Psoas muscle (tissue), 8 donors: ENCODE results near the gene ZNF496. TPM values are rescaled to one million over a fixed set of nuclear protein-coding genes. Genes with fewer than 3 reads are reported as not detected.

Source experiments
- ATAC-seq, 4 donors: fragments of 200-7000 bp; cut with Tn5 transposase; one replicate each; pipeline ENCODE4 v1.9.1; 2020; ENCODE audit warnings: moderate library complexity in 3 of 4, mild to moderate bottlenecking in 2 of 4
- DNase-seq, 2 donors: peaks; one replicate each; pipeline ENCODE4 v3.0.0-alpha.2; 2020
- H3K27ac ChIP-seq: fragments of 200-600 bp; one replicate; pipeline ENCODE4 v1.8.0; 2022
- H3K27me3 ChIP-seq, 3 donors: fragments of 200-600 bp in 1 of 3; one replicate each; pipeline versions ENCODE4 v1.6.1 to v1.8.0; 2013 to 2022; ENCODE audit warnings: low read length in 2 of 3, mild to moderate bottlenecking in 2 of 3, moderate library complexity in 1 of 3; ENCODE audit not compliant: insufficient read depth in 3 of 3
- H3K36me3 ChIP-seq, 2 donors: fragments of 200-600 bp in 1 of 2; one replicate each; pipeline versions ENCODE4 v1.6.1 to v1.8.0; 2013 to 2022; ENCODE audit warnings: low read depth in 1 of 2, mild to moderate bottlenecking in 1 of 2, moderate library complexity in 1 of 2; ENCODE audit not compliant: insufficient read depth in 1 of 2
- H3K4me1 ChIP-seq: fragments of 200-600 bp; one replicate; pipeline ENCODE4 v1.8.0; 2022
- H3K4me3 ChIP-seq: fragments of 200-600 bp; one replicate; pipeline ENCODE4 v1.8.0; 2022; ENCODE audit warnings: mild to moderate bottlenecking
- H3K9me3 ChIP-seq: fragments of 200-600 bp; one replicate; pipeline ENCODE4 v1.8.0; 2022
- CTCF ChIP-seq: fragments of 200-600 bp; IDR thresholded peaks from one replicate; pipeline ENCODE4 v1.8.0; 2022; ENCODE audit warnings: antibody characterized with exemption
- WGBS, 3 donors: extraction: QIAGEN DNeasy Blood & Tissue Kit; methylation state at CpG; one replicate each; pipeline versions ENCODE4 v1.1.6 to v1.1.7; 2013; 5-methylcytosine and 5-hydroxymethylcytosine counted together
- intact Hi-C, 2 donors: fragments of 100-400 bp; cut with DNase I; formaldehyde crosslinking; loops; one replicate each; pipeline versions ENCODE4 v1.11.0 to v1.14.2; 2022
- polyA plus RNA-seq, 3 donors: library from polyadenylated mRNA; stranded (reverse); fragments of 200-250 nt; gene quantifications; one replicate each; pipeline ENCODE4 v1.2.3, GENCODE V29; 2013
- total RNA-seq, 4 donors: library from RNA; stranded (reverse); fragmentation: NEBNext Ultra II Directional in 2 of 4; extraction: Animal tissue kit (Norgen Biotek cat#: 25700) in 2 of 4; gene quantifications; one replicate each; pipeline versions ENCODE4 v1.2.1 to v1.2.4, GENCODE V29; 2021 to 2023
- donor health status: healthy with polysubstance abuse.
- donor health status: DM: no; HTN: no; CAD: no; lungs with moderate emphysema.
- donor health status: Bipolar disorder and iron deficiency.
- donor health status: healthy.
- donor health status: DM: yes; HTN: yes; CAD: no.
- donor health status: DM: no; HTN: no; CAD: no.
- donor health status: DM: no; HTN: no; CAD: no.
- donor health status: DM: yes; HTN: yes; CAD: no.

ZNF496 gene
- total and polyA plus RNA-seq, 7 donors: 4.3 to 24.2 (median 19.5) TPM

GRCh38 chr1:247322849-247323586, 8.6 kb downstream of the ZNF496 start:
- Histone ChIP-seq H3K36me3 (peaks cover 12 to 90% of the 10 kb centered on the region in 2 donors), H3K4me1 (no peaks in the 10 kb centered on the region), H3K9me3 (no peaks in the 10 kb centered on the region), H3K27me3 (no peaks in the 10 kb centered on the region), H3K4me3 (no peak overlapping the region), H3K27ac (no peak overlapping the region)
- intact Hi-C loops: no loop called here
- no peak for TF ChIP-seq CTCF
- 82 to 89% (median 82%) methylated on average over 12 of the region's 12 CpGs for WGBS, 3 donors
- DNase-seq (no peak), ATAC-seq (no peak)

- DNase-seq (no peak), ATAC-seq (no peak)
- intact Hi-C loops: no loop called here
- Histone ChIP-seq H3K27ac (no peak overlapping the region), H3K36me3 (peaks cover 12 to 89% of the 10 kb centered on the region in 2 donors), H3K4me3 (no peak overlapping the region), H3K27me3 (no peaks in the 10 kb centered on the region), H3K4me1 (no peaks in the 10 kb centered on the region), H3K9me3 (no peaks in the 10 kb centered on the region)
- TF ChIP-seq CTCF: no peak
- 86 to 90% (median 86%) methylated on average over 7 of the region's 7 CpGs for WGBS, 3 donors
Measured at GRCh38 chr1:247322442-247322841, 9.2 kb downstream of the ZNF496 start.

- no peak for DNase-seq
- H3K27ac ChIP-seq: no peak overlapping the region
- WGBS, 3 donors: 82 to 96% (median 92%) methylated on average over 3 of the region's 3 CpGs
- H3K4me3 ChIP-seq: no peak overlapping the region
- no peaks in the 10 kb centered on the region for H3K9me3 ChIP-seq
- H3K4me1 ChIP-seq: no peaks in the 10 kb centered on the region
- no peak for TF ChIP-seq CTCF
- intact Hi-C loops: no loop called here
- no peaks in the 10 kb centered on the region for H3K27me3 ChIP-seq
- H3K36me3 ChIP-seq: peaks cover 12 to 69% of the 10 kb centered on the region in 2 donors
- ATAC-seq: no peak
Measured at GRCh38 chr1:247317702-247318101, 14.0 kb downstream of the ZNF496 start.

GRCh38 chr1:247316590-247317197, 15.0 kb downstream of the ZNF496 start:
- peaks cover 6 to 59% of the 10 kb centered on the region in 2 donors for H3K36me3 ChIP-seq
- no peak overlapping the region for H3K27ac ChIP-seq
- no peaks in the 10 kb centered on the region for H3K9me3 ChIP-seq
- H3K4me1 ChIP-seq: no peaks in the 10 kb centered on the region
- WGBS, 3 donors: 82 to 92% (median 88%) methylated on average over 5 of the region's 5 CpGs
- H3K4me3 ChIP-seq: no peak overlapping the region
- ATAC-seq (no peak), DNase-seq (no peak)
- intact Hi-C loops: no loop called here
- TF ChIP-seq CTCF: no peak
- no peaks in the 10 kb centered on the region for H3K27me3 ChIP-seq
